ENCODE data around the gene DDX31.

DDX31 gene

GRCh38 chr9:132630811-132631210 lies 39.0 kb downstream of the DDX31 start:
- no peak for DNase-seq (ENCODE audit: low read depth)
- no peak overlapping the region for H3K4me3 ChIP-seq (ENCODE audit: low read length)
- TF ChIP-seq CTCF (conservative IDR thresholded peaks at IDR 0.05; ENCODE audit: low read depth, low read length), result no peak

DNA sequence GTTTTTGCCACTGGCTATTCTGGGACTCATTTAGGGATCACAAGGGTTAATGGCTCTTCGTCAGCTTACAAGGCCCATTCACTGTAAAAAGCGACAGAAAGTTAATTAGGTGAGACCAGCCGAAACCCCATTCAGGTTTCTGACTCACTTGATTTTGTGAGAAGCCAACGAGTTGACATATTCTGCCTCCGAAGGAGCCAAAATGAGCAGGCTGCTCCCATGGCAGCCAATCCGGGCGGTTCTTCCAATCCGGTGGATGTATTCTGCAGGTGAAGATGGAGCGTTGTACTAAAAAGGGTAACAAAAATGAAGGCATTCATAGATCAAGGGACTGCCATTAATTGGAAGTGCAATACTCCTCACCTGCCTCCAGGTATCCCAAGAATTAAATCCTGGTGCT lies 39.7 kb downstream of the DDX31 start:
- DNase-seq (ENCODE audit: low read depth), result no peak
- H3K4me3 ChIP-seq (ENCODE audit: low read length), result no peak overlapping the region
- no peak for TF ChIP-seq CTCF (conservative IDR thresholded peaks at IDR 0.05; ENCODE audit: low read depth, low read length)

DNA sequence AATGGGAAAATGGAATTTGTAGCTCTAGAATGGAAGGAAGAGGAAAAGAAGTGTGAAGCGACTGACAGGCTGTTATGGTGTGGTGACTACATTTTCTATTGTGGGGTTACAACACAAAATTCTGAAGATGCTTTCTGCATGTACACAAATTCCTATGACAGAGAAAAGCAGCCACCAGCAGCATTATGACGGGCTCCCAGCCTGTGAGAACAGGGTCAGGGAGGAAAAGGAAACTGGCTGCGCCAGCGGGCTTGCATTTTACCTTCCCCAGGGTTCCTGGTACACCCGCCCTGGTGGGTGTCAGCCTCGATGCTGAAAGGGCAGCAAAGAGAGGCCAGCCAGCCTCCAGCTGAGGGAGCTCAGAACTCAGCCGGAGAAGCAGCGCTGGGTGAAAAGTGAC lies 41.0 kb downstream of the DDX31 start:
- no peak overlapping the region for H3K4me3 ChIP-seq (ENCODE audit: low read length)
- no peak for DNase-seq (ENCODE audit: low read depth)
- TF ChIP-seq CTCF (conservative IDR thresholded peaks at IDR 0.05; ENCODE audit: low read depth, low read length), result no peak

- no peak for DNase-seq (ENCODE audit: low read depth)
- H3K4me3 ChIP-seq (ENCODE audit: low read length), result no peak overlapping the region
- TF ChIP-seq CTCF (conservative IDR thresholded peaks at IDR 0.05; ENCODE audit: low read depth, low read length), result no peak
Observed at GRCh38 chr9:132627594-132627993, 42.2 kb downstream of the DDX31 start.

- DNase-seq (ENCODE audit: low read depth), result no peak
- no peak overlapping the region for H3K4me3 ChIP-seq (ENCODE audit: low read length)
- no peak for TF ChIP-seq CTCF (conservative IDR thresholded peaks at IDR 0.05; ENCODE audit: low read depth, low read length)
Observed at GRCh38 chr9:132627106-132627505, 42.7 kb downstream of the DDX31 start.

DNA sequence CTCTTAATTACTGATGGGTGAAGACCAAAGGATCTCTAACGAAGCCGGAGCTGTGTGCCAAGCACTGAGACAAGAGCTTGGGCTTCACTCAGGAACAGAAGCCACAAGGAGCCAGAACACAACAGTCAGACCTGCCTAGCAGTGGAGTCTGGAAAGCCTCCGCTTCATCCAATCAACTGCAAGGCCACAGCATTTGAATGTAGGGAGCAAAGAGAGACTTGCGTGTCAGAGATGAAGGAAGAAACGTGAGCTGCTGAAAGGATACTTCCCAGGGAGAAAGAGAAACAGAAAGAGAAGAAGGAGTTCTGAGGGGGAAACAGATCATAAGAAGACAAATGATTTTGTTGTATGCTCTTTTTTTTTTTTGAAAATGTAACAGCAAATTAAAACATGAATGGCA lies 43.5 kb downstream of the DDX31 start:
- no peak overlapping the region for H3K4me3 ChIP-seq (ENCODE audit: low read length)
- no peak for DNase-seq (ENCODE audit: low read depth)
- TF ChIP-seq CTCF (conservative IDR thresholded peaks at IDR 0.05; ENCODE audit: low read depth, low read length), result no peak

DNA sequence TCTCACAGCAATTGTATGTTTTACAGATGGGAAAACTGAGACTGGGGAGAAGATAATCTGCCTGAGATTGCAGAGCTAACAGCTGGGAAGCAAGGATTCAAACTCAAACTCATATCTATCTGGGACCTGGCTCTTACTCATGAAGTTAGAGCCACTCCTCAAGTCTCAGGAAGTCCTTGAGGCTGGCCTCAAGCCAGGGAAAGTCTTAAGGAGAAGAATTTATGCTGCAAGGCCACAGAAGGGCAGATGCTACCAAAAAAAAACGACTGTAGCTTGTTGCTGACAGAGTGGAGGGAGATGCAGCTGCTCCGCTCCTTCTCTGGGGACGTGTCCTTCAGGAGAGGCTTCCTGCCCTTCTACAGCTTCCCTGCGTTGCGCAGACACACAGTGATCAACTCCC lies 47.6 kb downstream of the DDX31 start:
- peak; percentile 8 for DNase-seq (ENCODE audit: low read depth)
- no peak for TF ChIP-seq CTCF (conservative IDR thresholded peaks at IDR 0.05; ENCODE audit: low read depth, low read length)
- no peak overlapping the region for H3K4me3 ChIP-seq (ENCODE audit: low read length)
